Measurements from ENCODE around the gene ATG9B.

DNA sequence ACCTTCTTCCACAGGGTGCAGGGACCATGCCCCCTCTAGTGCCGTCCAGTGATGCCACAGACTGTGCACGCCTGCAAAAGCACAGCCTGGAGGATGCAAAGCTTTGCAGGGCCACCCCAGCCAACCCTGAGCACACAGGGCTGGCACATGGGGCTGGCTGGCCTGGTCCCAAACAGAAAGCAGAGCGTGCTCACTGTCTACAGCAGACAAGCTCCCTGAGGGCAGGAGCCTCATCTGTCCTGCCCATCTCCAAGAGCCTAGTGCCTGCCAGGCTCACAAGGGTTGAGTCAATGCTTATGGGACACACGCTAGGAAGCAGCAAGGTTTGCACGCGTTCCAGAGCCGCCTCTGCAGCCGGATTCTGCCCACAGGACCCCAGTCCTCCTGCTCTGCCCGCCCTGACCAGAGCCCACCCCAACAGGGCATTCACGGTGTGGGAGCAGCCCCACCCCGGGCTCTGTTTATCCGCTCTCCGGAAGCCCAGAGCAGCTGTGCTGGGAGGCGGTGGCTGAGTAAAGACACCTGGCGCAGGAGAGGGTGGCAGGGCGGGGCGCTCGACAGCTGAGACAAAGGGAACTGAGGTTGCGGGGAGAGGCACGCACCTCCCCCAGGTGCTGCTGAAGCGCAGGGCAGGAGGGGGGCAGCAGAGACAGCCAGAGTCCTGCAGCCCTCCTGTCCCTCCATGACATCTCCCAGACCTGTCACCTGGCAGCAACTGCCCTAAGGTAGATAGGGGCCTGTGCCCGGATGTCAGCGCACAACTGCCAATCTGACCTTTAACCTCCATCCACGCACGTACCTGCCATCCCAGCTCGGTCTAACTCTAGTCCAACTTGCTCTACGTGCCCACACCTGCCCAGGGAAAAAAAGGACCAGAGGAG is 50.5 kb downstream of the ATG9B start:
- TF ChIP-seq, protein P1, sequence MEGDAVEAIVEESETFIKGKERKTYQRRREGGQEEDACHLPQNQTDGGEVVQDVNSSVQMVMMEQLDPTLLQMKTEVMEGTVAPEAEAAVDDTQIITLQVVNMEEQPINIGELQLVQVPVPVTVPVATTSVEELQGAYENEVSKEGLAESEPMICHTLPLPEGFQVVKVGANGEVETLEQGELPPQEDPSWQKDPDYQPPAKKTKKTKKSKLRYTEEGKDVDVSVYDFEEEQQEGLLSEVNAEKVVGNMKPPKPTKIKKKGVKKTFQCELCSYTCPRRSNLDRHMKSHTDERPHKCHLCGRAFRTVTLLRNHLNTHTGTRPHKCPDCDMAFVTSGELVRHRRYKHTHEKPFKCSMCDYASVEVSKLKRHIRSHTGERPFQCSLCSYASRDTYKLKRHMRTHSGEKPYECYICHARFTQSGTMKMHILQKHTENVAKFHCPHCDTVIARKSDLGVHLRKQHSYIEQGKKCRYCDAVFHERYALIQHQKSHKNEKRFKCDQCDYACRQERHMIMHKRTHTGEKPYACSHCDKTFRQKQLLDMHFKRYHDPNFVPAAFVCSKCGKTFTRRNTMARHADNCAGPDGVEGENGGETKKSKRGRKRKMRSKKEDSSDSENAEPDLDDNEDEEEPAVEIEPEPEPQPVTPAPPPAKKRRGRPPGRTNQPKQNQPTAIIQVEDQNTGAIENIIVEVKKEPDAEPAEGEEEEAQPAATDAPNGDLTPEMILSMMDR (IDR thresholded peaks at IDR 0.05), result no peak
- no peak for TF ChIP-seq POLR2A (IDR thresholded peaks at IDR 0.05)

All from uterus (tissue), 2 donors.